CD4-positive, alpha-beta T cell treated with Interleukin-17A for 4 hours (primary cell): Measurements from ENCODE around the gene UBE2I.
"Not testable (repeated sequence)": the region's sequence is repeated elsewhere in the genome, so short reads cannot be mapped to it uniquely, and the experiment has no call there.

Experiments
- DNase-seq: peaks from one replicate; pipeline ENCODE4 v3.0.0-alpha.2; 2020; ENCODE audit warnings: mixed read lengths

UBE2I gene

GRCh38 chr16:1308977-1309885 is at the start of gene UBE2I:
TSS of gene UBE2I (plus strand) at chr16:1309636. CDS start at chr16:1314031, 4,395 bp downstream.
- peak; percentile 96 for DNase-seq

GRCh38 chr16:1259760-1260068 is 49.7 kb upstream of the UBE2I start:
- DNase-seq: no peak

GRCh38 chr16:1260101-1260680 is 49.2 kb upstream of the UBE2I start:
- no peak for DNase-seq

GRCh38 chr16:1261131-1261892 is 48.1 kb upstream of the UBE2I start:
- no peak for DNase-seq

- no peak for DNase-seq
These were observed 47.1 kb upstream of the UBE2I start for GRCh38 chr16:1262210-1262845.

GRCh38 chr16:1262846-1263221 is 46.6 kb upstream of the UBE2I start:
- DNase-seq: no peak

- DNase-seq: no peak
These were observed 45.7 kb upstream of the UBE2I start for GRCh38 chr16:1263591-1264344.

GRCh38 chr16:1264345-1265089 is 44.9 kb upstream of the UBE2I start:
- DNase-seq: no peak

- DNase-seq: no peak
These were observed 44.3 kb upstream of the UBE2I start for GRCh38 chr16:1265090-1265630.

- no peak for DNase-seq
These were observed 43.6 kb upstream of the UBE2I start for GRCh38 chr16:1265826-1266225.

GRCh38 chr16:1269418-1269817 is 40.0 kb upstream of the UBE2I start:
- DNase-seq: not testable (repeated sequence)

GRCh38 chr16:1271380-1271723 is 38.1 kb upstream of the UBE2I start:
- DNase-seq: no peak

GRCh38 chr16:1271724-1272413 is 37.6 kb upstream of the UBE2I start:
- DNase-seq: peak; percentile 16

GRCh38 chr16:1272453-1273198 is 36.8 kb upstream of the UBE2I start:
- no peak for DNase-seq

GRCh38 chr16:1273816-1274215 is 35.6 kb upstream of the UBE2I start:
- no peak for DNase-seq

- DNase-seq: no peak
These were observed 34.7 kb upstream of the UBE2I start for GRCh38 chr16:1274767-1275166.

- no peak for DNase-seq
These were observed 33.5 kb upstream of the UBE2I start for GRCh38 chr16:1275791-1276579.

GRCh38 chr16:1276580-1276878 is 32.9 kb upstream of the UBE2I start:
- no peak for DNase-seq

GRCh38 chr16:1277151-1277598 is 32.3 kb upstream of the UBE2I start:
- DNase-seq: no peak
